SU-DHL-6 (cell line): ENCODE results near the gene DLG1.

Experiments
- CTCF ChIP-seq: fragments of 200-600 bp; sonication (generic); IDR thresholded peaks from one replicate; pipeline ENCODE4 v1.5.1; 2017; ENCODE audit warnings: antibody characterized with exemption, mild to moderate bottlenecking, low read length, moderate library complexity; ENCODE audit not compliant: insufficient read depth, poor library complexity, severe bottlenecking
- EZH2phosphoT487 ChIP-seq: fragments of 200-600 bp; sonication (generic), shearing (Covaris generic); conservative IDR thresholded peaks from 2 replicates; pipeline ENCODE4 v1.6.1; 2018; ENCODE audit warnings: mild to moderate bottlenecking, antibody characterized with exemption, low read length, moderate library complexity, mixed read lengths

- peak; percentile 87 for TF ChIP-seq CTCF
- TF ChIP-seq EZH2phosphoT487: no peak
Measured at GRCh38 chr3:197256836-197257444, 41.5 kb downstream of the DLG1 start.
